HCEC 1CT (cell line): ENCODE measurements around the gene LDB3.

ENCODE experiments used
- DNase-seq: peaks from one replicate; pipeline ENCODE4 v3.0.0-alpha.2; 2017

The LDB3 gene

GRCh38 chr10:86706977-86707376, 38.7 kb downstream of the LDB3 start:
- no peak for DNase-seq

- DNase-seq, result no peak
These were observed 39.2 kb downstream of the LDB3 start for GRCh38 chr10:86707505-86707904.

DNA sequence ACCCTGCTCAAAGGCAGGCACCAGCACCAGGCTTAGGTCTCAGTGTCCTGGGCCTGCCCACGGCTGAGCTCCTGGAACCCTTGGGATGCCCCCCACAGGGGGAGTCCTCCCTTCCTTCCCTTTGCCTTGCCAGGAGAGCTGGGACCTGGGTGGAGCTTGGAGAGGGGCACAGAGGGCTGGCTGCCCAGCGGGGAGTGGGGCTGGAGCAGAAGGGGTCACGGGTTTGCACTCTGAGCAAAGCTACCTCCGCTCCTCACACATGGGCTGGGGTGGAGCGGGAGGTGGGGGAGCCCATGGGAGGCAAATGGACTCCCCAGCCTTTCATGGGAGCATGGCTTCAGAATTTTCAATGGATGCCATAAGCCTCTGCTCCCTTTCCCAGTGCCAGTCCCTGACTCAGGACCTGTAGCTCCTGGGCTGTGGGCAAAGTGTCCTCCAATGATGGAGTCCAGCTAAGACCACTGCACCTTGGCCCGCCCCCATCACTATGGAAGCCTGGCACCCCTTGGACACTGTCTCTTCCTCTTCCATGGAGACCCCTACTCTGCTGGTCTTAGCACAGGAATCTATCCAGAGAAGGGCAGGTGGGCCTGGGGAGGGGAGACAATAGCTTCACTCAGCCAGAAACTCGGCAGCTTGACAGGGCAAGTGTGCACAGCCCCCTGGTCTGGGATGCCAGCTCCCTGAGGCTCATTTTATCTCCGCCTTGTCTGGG, 39.9 kb downstream of the LDB3 start:
- DNase-seq, result no peak

DNA sequence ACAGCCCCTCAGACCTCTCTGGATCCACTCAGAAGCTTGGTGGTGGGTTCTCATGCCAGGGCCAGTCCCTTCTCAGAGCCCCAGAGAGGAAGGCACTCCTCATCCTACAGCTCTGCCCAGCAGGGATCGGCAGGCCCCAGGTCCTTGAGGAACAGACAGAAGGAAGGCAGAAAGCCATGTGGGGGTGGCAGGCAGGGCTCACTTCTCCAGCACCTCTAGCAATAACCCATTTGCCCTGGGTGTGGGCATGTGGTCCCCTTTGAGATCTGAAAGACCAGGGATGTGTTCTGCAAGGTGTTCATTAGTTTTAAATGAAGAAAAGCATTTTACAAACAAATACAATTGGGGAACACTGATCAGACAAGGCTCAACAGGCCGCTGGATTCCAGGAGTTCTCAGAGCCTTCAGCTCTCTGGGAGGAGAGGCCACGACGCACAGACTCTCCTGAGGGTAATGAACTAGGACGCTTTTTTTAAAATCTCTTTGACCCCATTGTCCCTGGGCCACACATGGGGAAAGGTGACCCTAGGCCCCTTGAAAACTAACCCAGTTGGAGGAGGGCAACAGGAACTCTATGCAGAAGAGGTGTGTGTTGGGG, 40.6 kb downstream of the LDB3 start:
- no peak for DNase-seq

GRCh38 chr10:86709396-86710185, 41.3 kb downstream of the LDB3 start:
- DNase-seq, result no peak

DNA sequence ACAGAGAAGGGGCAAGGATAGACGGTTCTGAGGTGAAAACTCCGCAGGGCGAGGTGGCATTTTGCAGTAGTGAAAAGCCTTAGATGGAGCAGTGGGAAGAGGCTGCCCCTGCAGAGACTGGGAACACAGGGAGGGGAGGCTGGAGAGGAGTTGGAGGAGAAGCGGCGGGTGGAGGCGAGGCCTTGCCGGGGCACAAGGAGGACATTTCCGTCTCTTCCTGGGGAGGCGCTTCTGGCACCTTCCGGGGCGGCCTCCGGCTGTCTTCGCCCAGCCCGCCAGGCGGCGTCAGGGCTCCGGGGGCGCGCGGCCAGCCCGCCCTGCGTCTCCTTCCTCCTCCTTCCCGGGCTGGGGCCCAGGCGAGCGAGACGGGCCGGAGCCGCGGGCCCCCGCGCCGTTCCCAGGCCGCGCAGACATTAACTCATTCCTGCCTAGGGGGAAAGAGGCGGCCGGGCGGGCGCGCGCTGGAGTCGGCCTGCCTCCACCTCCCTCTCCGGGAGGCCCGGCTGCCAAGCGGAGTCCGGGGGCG, 42.7 kb downstream of the LDB3 start:
- DNase-seq, result peak; percentile 89

DNA sequence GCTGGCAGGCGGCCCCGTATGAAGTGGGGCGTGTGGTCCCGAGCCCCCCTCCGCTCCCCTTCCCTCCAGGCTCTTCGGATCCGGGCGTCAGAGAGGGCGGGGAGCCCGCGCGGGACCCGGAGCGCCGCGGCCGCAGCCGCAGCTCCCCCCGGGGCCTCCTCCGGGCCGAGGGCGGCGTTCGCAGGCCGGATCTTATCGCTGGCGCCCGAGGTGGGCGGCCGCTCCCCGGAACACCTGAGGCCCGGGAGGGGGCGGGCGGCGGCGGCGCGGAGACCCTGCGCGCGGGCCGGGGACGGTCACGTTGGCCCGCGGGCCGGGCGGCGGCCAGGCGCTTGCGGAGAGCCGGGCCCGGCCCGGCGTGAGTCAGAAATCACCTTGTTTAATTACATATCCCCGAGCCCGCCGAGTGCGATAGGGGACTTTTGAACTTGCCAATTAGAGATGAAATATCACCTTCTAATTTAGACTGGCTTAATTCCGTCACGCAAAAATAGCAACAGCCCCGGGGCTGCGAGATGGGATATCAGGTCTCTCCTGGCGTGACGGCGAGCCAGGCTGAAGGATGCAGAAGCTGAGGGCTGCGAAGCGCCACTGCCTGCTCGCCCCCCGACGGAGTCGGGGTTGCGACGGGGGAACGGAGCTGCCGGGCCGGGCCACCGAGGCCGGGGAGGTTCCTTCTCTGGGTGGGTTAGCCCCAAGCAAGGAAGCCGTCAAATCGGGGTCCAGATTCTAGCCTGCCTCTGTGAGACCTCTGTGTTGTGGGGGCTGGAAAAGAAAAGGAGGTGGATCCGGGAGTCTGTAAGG, 43.4 kb downstream of the LDB3 start:
- peak; percentile 12 for DNase-seq

DNA sequence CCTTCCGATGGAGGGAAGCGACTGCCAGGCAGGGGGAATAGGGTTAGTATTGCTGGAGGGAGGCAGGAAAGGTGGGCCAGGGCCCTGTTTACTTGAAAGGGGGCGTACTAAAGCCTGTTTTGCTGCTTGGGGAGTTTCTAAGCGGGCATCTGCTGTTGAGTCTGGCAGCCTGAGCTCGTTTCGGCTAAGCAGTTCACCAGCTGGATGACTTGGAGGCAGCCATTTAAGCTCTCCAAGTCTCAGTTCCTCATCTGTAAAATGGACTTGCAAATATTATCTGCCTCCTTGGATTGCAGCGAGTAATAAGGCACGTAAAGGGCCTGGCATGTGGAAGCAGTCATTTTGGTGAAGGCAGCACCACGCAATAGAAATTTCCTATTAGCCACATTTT, 44.0 kb downstream of the LDB3 start:
- no peak for DNase-seq

DNA sequence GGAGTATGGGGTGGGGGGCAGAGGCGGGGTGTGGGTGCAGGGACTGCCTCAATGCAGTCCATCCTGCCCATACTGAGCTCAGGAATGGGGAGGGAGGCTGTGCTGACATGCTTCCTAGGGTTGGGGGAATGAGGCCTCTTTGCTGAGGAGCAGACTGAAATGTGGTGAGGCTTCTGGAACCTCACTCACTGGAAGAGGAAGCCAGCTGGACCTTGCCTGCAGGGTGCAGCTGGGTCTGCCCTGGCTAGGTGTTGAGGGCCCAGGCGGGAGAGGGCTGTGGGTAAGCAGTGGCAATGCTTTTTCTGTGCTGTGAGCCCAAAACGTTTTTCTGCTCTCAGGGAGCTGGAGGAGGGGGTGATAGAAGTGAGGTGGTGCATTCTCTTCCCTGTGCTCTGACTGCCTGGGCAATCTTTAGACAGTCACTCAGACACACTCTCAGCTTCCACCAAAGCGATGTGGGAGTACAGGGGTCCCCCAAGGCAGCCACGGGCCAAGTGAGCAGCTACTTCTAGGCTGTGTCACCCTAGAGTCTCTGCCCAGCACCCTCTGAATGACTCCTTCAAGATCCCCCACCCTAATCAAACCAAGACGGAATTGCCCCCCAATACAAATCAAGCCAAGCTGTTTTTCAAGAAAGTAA, 47.0 kb downstream of the LDB3 start:
- DNase-seq, result no peak

DNA sequence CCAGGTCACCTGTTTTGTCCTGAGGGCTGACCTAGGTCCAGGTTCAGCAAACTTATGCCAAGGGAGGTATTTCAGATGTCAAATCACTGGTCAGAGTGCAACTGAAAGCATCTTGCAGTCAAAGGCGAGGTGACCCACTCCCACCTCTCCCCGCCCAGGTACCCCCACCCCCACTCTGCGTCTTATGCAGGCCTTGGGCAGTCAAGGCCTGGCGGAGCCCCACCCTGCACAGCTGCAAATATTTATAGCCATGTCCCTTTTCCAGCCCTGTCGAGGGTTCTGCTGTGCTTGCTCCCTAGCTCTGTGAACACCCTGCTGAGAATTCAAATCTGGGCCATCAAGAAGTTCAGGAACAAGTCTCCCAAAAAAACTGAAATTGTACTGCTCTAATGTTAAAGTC, 47.5 kb downstream of the LDB3 start:
- no peak for DNase-seq

DNA sequence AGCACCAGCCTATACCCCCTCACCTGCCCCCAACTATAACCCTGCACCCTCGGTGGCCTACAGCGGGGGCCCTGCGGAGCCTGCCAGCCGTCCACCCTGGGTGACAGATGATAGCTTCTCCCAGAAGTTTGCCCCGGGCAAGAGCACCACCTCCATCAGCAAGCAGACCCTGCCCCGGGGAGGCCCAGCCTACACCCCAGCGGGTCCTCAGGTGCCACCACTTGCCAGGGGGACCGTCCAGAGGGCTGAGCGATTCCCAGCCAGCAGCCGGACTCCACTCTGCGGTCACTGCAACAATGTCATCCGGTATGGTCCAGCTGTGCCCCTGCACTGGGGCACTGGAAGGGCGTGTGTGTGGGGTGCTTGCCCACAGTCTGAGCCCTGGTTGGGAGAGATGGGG, 48.2 kb downstream of the LDB3 start:
- no peak for DNase-seq

DNA sequence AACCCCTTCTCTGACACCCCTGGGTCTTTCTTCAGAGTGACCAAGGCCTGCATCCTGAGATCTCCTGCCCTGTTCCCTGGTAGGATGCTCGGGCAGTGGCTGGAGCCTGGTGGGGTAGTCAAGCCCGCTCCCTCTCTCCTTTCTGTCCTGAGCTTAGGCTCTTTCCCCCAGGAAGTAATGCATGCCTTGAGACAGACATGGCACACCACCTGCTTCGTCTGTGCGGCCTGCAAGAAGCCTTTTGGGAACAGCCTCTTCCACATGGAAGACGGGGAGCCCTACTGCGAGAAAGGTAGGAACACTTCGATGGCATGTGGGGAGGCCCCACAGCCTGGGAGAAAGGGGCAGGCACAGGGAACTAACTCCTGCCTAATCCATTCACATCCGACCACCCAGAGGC, 50.2 kb downstream of the LDB3 start:
- no peak for DNase-seq

GRCh38 chr10:86721232-86721631, 52.9 kb downstream of the LDB3 start:
- DNase-seq, result no peak

GRCh38 chr10:86723009-86723408, 54.7 kb downstream of the LDB3 start:
- DNase-seq, result no peak

DNA sequence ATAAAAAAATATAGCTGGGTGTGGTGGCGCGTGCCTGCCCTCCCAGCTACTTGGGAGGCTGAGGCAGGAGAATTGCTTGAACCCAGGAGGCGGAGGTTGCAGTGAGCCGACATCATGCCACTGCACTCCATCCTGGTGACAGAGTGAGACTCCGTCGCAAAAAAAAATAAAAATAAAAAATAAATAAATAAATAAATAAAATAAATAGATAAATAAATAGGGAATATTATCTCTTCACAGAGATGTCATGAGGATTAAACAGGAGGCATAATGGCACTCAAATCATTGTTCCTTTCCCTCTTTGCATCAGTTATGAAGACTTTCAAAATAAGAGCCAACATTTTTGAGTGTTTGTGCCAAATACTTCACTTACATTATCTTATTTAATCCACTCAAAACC, 56.1 kb downstream of the LDB3 start:
- no peak for DNase-seq

- no peak for DNase-seq
These were observed 57.8 kb downstream of the LDB3 start for GRCh38 chr10:86725980-86726676.

GRCh38 chr10:86726677-86726999, 58.3 kb downstream of the LDB3 start:
- DNase-seq, result no peak

DNA sequence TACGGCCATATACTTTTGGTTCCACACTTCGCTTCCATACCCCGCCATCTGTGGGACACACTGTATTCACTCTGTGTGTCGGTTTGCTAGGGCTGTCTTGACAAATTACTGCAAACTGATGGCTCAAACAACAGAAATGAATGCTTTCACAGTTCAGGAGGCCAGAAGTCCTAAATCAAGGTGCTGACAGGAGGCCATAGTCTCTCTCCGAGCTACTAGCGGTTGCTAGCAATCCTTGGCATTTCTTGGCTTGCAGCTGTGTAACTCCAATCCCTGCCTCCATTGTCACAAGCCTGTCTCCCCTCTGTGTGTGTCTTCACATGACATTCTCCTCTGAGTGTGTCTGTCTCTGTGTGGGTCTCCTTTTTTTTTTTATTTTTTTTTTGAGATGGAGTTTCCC, 59.2 kb downstream of the LDB3 start:
- DNase-seq, result no peak

- no peak for DNase-seq
These were observed 59.7 kb downstream of the LDB3 start for GRCh38 chr10:86728056-86728455.

DNA sequence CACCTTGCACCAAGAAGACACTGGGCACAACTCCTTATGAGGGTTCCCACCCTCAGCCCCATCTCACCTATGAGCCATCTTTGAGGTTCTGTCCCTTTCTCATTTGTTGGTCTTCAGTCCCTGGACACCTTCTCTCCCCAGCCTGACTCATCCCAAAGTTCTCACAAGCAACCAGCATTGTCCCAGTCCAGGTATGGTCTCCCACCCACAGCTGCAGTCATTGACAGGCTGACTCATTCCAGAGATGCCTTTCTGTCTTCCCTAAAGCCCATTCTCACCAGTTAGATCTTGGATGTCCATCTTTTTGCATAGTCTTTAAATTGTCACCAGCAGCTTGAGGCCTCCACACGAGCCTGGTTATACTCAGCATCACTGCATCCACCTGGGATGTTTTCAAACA, 61.4 kb downstream of the LDB3 start:
- DNase-seq, result no peak

DNA sequence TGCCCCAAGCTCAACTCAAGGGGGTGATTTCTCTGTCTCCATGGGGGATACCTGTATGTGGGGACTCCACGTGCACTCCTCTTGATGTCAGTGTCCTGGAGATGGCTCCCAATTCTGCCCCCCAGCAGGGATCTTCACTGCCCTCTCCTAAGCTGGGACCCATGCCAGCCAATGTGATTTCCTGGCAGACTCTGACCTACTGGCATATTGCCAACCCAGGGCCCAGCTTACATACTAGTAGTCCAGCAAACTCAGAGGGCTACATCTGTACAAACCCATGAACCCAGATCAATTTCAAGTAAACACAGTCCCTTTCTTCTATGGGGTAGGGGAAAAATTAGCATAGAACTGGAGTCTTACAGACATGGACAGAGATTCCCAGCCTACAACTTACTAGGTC, 61.9 kb downstream of the LDB3 start:
- no peak for DNase-seq

- no peak for DNase-seq
These were observed 64.5 kb downstream of the LDB3 start for GRCh38 chr10:86732771-86733170.
